PC-9 (cell line): ENCODE results near the gene LRRC26. TPM values are rescaled to one million over a fixed set of nuclear protein-coding genes. Genes with fewer than 3 reads are reported as not detected.

Source experiments
- BruUV-seq: library from RNA; stranded (reverse); fragments of 400-500 nt; replicated peaks from 2 replicates; lab custom pipeline; 2021; lab: Mats Ljungman, UMichigan
- CTCF ChIA-PET: fragments of 300-600 bp; sonication (Branson Sonifier 250); formaldehyde crosslinking; loops from one replicate; lab custom pipeline; 2022; ENCODE audit warnings: antibody characterized with exemption; lab: Charles Lee
- POLR2A ChIA-PET: fragments of 300-600 bp; sonication (Branson Sonifier 250); formaldehyde crosslinking; loops from one replicate; lab custom pipeline; 2022; ENCODE audit warnings: antibody characterized with exemption; ENCODE audit not compliant: unreplicated experiment; lab: Charles Lee
- DNase-seq, 2 experiments: peaks; one replicate each; pipeline versions ENCODE4 v3.0.0 to v3.0.0-alpha.2; 2015 to 2022; ENCODE audit warnings: mixed read lengths in 1 of 2
- H2AFZ ChIP-seq: fragments of 200-600 bp; sonication (generic); 2 replicates; pipeline ENCODE4 v1.8.1; 2017; ENCODE audit warnings: antibody characterized with exemption
- H3F3A ChIP-seq: fragments of 200-600 bp; sonication (generic); 2 replicates; pipeline ENCODE4 v1.8.1; 2017; ENCODE audit warnings: antibody characterized with exemption, mild to moderate bottlenecking, low read depth; ENCODE audit not compliant: insufficient read depth
- H3K27ac ChIP-seq: fragments of 200-600 bp; sonication (generic); 2 replicates; pipeline ENCODE4 v1.6.1; 2016; ENCODE audit warnings: mixed run types
- H3K27me3 ChIP-seq: fragments of 200-600 bp; sonication (generic); 2 replicates; pipeline ENCODE4 v1.6.1; 2016; ENCODE audit warnings: low read depth, mixed run types; ENCODE audit not compliant: insufficient read depth
- H3K36me3 ChIP-seq: fragments of 200-600 bp; sonication (generic); 2 replicates; pipeline ENCODE4 v1.6.1; 2016; ENCODE audit warnings: low read depth, mixed run types
- H3K4me1 ChIP-seq: fragments of 200-600 bp; sonication (generic); replicated peaks from 2 replicates; pipeline ENCODE4 v1.6.1; 2016; ENCODE audit warnings: mixed run types; ENCODE audit not compliant: insufficient read depth
- H3K4me2 ChIP-seq: fragments of 200-600 bp; sonication (generic); 2 replicates; pipeline ENCODE4 v1.6.1; 2017; ENCODE audit warnings: mixed run types
- H3K4me3 ChIP-seq: fragments of 200-600 bp; sonication (generic); 2 replicates; pipeline ENCODE4 v1.6.1; 2016; ENCODE audit warnings: mixed run types
- H3K79me2 ChIP-seq: fragments of 200-600 bp; sonication (generic); 2 replicates; pipeline ENCODE4 v1.6.1; 2017; ENCODE audit warnings: low read depth, mixed run types
- H3K9me2 ChIP-seq: fragments of 200-600 bp; sonication (generic); 2 replicates; pipeline ENCODE4 v1.8.1; 2017; ENCODE audit warnings: mild to moderate bottlenecking; ENCODE audit not compliant: insufficient read depth
- H3K9me3 ChIP-seq: fragments of 200-600 bp; sonication (generic); 2 replicates; pipeline ENCODE4 v1.8.1; 2016; ENCODE audit warnings: low read depth; ENCODE audit not compliant: insufficient read depth
- H4K20me1 ChIP-seq: fragments of 200-600 bp; sonication (generic); 2 replicates; pipeline ENCODE4 v1.8.1; 2017; ENCODE audit not compliant: insufficient read depth
- CTCF ChIP-seq: fragments of 200-600 bp; sonication (generic); conservative IDR thresholded peaks from 2 replicates; pipeline ENCODE4 v1.6.1; 2017; ENCODE audit warnings: mixed run types, antibody characterized with exemption, mild to moderate bottlenecking, moderate library complexity
- EZH2 ChIP-seq: fragments of 200-600 bp; sonication (generic); IDR thresholded peaks from 2 replicates; pipeline ENCODE4 v1.8.0; 2017; ENCODE audit warnings: antibody characterized with exemption, low read depth
- intact Hi-C: fragments of 100-400 bp; cut with micrococcal nuclease; formaldehyde crosslinking; loops from one replicate; pipeline ENCODE4 v1.10.0; 2022; ENCODE audit not compliant: unreplicated experiment
- total RNA-seq: library from RNA; stranded (reverse); gene quantifications from 2 replicates; pipeline ENCODE4 v1.2.3, GENCODE V29; 2021

The LRRC26 gene
- total RNA-seq, 1 experiment from 2014 or later = 2.3 TPM

GRCh38 chr9:137158625-137159024 is 11.2 kb downstream of the LRRC26 start:
- intact Hi-C loops = no loop called here
- DNase-seq = no peak

GRCh38 chr9:137157618-137158415 is 12.0 kb downstream of the LRRC26 start:
- no peaks in the 10 kb centered on the region for H4K20me1 ChIP-seq
- BruUV-seq = no TSS peak
- H3K4me3 ChIP-seq = no peak overlapping the region
- no peak for TF ChIP-seq CTCF
- no peak for TF ChIP-seq EZH2
- no peak overlapping the region for H2AFZ ChIP-seq
- H3F3A ChIP-seq = peaks cover 16% of the 10 kb centered on the region
- H3K4me1 ChIP-seq = no peaks in the 10 kb centered on the region
- no peak for DNase-seq
- no peaks in the 10 kb centered on the region for H3K9me2 ChIP-seq
- intact Hi-C loops = no loop called here
- no peaks in the 10 kb centered on the region for H3K9me3 ChIP-seq
- H3K27me3 ChIP-seq = no peaks in the 10 kb centered on the region
- H3K36me3 ChIP-seq = no peaks in the 10 kb centered on the region
- H3K79me2 ChIP-seq = no peaks in the 10 kb centered on the region
- H3K27ac ChIP-seq = no peak overlapping the region
- POLR2A ChIA-PET = interaction anchor here (0.5 kb wide), 2 partner anchors 47 to 66 kb away, joined by 3 to 10 read pairs; no protein-coding TSS in a partner anchor
- CTCF ChIA-PET = no interaction called here
- no peak overlapping the region for H3K4me2 ChIP-seq

More at GRCh38 chr9:137158625-137159024, 11.2 kb downstream of the LRRC26 start:
- CTCF ChIA-PET = no interaction called here
- no peaks in the 10 kb centered on the region for H3K27me3 ChIP-seq
- no peak overlapping the region for H3K4me3 ChIP-seq
- BruUV-seq = no TSS peak
- no peaks in the 10 kb centered on the region for H4K20me1 ChIP-seq
- H3K36me3 ChIP-seq = no peaks in the 10 kb centered on the region
- H3K4me2 ChIP-seq = no peak overlapping the region
- H2AFZ ChIP-seq = no peak overlapping the region
- no peak overlapping the region for H3K27ac ChIP-seq
- no peaks in the 10 kb centered on the region for H3K9me2 ChIP-seq
- no peaks in the 10 kb centered on the region for H3K9me3 ChIP-seq
- POLR2A ChIA-PET = no interaction called here
- no peak for TF ChIP-seq EZH2
- TF ChIP-seq CTCF = no peak
- H3K4me1 ChIP-seq = no peaks in the 10 kb centered on the region
- no peaks in the 10 kb centered on the region for H3K79me2 ChIP-seq
- H3F3A ChIP-seq = peaks cover 8% of the 10 kb centered on the region; the same call in 1 of the 2 replicates

- Histone ChIP-seq H3K4me2 (no peak overlapping the region), H3K4me1 (no peaks in the 10 kb centered on the region), H3K4me3 (no peak overlapping the region), H3K36me3 (no peaks in the 10 kb centered on the region), H4K20me1 (no peaks in the 10 kb centered on the region), H3K79me2 (no peaks in the 10 kb centered on the region), H3K27ac (no peak overlapping the region), H3F3A (peaks cover 26% of the 10 kb centered on the region), H3K9me2 (no peaks in the 10 kb centered on the region), H2AFZ (no peak overlapping the region), H3K9me3 (no peaks in the 10 kb centered on the region), H3K27me3 (no peaks in the 10 kb centered on the region)
- ChIA-PET CTCF (interaction anchor here (0.6 kb wide), 1 partner anchor 11 kb away, joined by 4 read pairs; no protein-coding TSS in a partner anchor), POLR2A (interaction anchor here (0.5 kb wide), 2 partner anchors 48 to 67 kb away, joined by 3 to 10 read pairs; no protein-coding TSS in a partner anchor)
- BruUV-seq = no TSS peak
- DNase-seq = no peak
- TF ChIP-seq CTCF = no peak
- TF ChIP-seq EZH2 = no peak
- intact Hi-C loops = no loop called here
Observed at GRCh38 chr9:137156567-137157375, 13.1 kb downstream of the LRRC26 start.
